WTC11 (cell line): Measurements from ENCODE around the gene SVEP1. TPM values are rescaled to one million over a fixed set of nuclear protein-coding genes. Genes with fewer than 3 reads are reported as not detected.

Experiments used
- ATAC-seq: fragments of 200-7000 bp; cut with Tn5 transposase; 2 replicates; pipeline ENCODE4 v1.10.0; 2021; ENCODE audit warnings: mild to moderate bottlenecking, moderate library complexity
- CTCF ChIA-PET: fragments of 300-600 bp; sonication (Branson Sonifier 250); formaldehyde crosslinking; loops from one replicate; lab custom pipeline; 2021; ENCODE audit warnings: antibody characterized with exemption; lab: Charles Lee
- POLR2A ChIA-PET: fragments of 350-600 bp; sonication (Branson Sonifier 250); formaldehyde crosslinking; loops from one replicate; lab custom pipeline; 2021; ENCODE audit warnings: antibody characterized with exemption; lab: Charles Lee
- DNase-seq: peaks from one replicate; pipeline ENCODE4 v3.0.0; 2021; ENCODE audit warnings: low spot score
- H3K27ac Mint-ChIP-seq: 2 replicates; pipeline ENCODE4 v1.8.0; 2021; ENCODE audit warnings: mixed read lengths
- H3K27me3 Mint-ChIP-seq: 2 replicates; pipeline ENCODE4 v1.8.0; 2021; ENCODE audit warnings: low read depth, mild to moderate bottlenecking, moderate library complexity, mixed read lengths
- H3K36me3 Mint-ChIP-seq: 2 replicates; pipeline ENCODE4 v1.8.0; 2021; ENCODE audit warnings: mixed read lengths
- H3K4me1 Mint-ChIP-seq: 2 replicates; pipeline ENCODE4 v1.8.0; 2022; ENCODE audit warnings: mixed read lengths
- H3K4me3 Mint-ChIP-seq: 2 replicates; pipeline ENCODE4 v1.8.0; 2021; ENCODE audit warnings: mild to moderate bottlenecking, moderate library complexity, mixed read lengths
- H3K9me3 Mint-ChIP-seq: 2 replicates; pipeline ENCODE4 v1.8.0; 2021; ENCODE audit warnings: mixed read lengths
- AR ChIP-seq: fragments of 250-450 bp; sonication (Bioruptor Pico); IDR thresholded peaks from 2 replicates; pipeline ENCODE4 v1.9.0; 2021; ENCODE audit warnings: mild to moderate bottlenecking
- CBFB ChIP-seq: sonication (generic); formaldehyde crosslinking; IDR thresholded peaks from 2 replicates; pipeline ENCODE4 v1.8.1; 2022; ENCODE audit warnings: mild to moderate bottlenecking, low read depth, missing genetic modification reagents
- CDX4 ChIP-seq: fragments of 250-450 bp; sonication (Bioruptor Pico); IDR thresholded peaks from 2 replicates; pipeline ENCODE4 v1.9.0; 2021; ENCODE audit warnings: moderate library complexity, mild to moderate bottlenecking, inconsistent platforms, borderline replicate concordance
- CTCF ChIP-seq: fragments of 200-600 bp; IDR thresholded peaks from 2 replicates; pipeline ENCODE4 v1.8.0; 2022; ENCODE audit warnings: antibody characterized with exemption
- EMX1 ChIP-seq: fragments of 250-450 bp; sonication (Bioruptor Pico); IDR thresholded peaks from 2 replicates; pipeline ENCODE4 v1.8.0; 2021; ENCODE audit warnings: mild to moderate bottlenecking
- FOXP1 ChIP-seq: sonication (generic); formaldehyde crosslinking; IDR thresholded peaks from 2 replicates; pipeline ENCODE4 v1.8.0; 2022; ENCODE audit warnings: missing genetic modification reagents, mild to moderate bottlenecking, moderate library complexity, borderline replicate concordance
- GTF2I ChIP-seq: fragments of 250-450 bp; sonication (Bioruptor Pico); conservative IDR thresholded peaks from 2 replicates; pipeline ENCODE4 v1.4.0; 2021; ENCODE audit warnings: mild to moderate bottlenecking
- IRF1 ChIP-seq: sonication (generic); formaldehyde crosslinking; IDR thresholded peaks from 2 replicates; pipeline ENCODE4 v1.8.0; 2023; ENCODE audit warnings: missing genetic modification reagents
- JAZF1 ChIP-seq: fragments of 250-450 bp; sonication (Bioruptor Pico); IDR thresholded peaks from 2 replicates; pipeline ENCODE4 v1.9.0; 2021; ENCODE audit warnings: moderate library complexity, mild to moderate bottlenecking, inconsistent platforms
- JUN ChIP-seq: sonication (generic); formaldehyde crosslinking; IDR thresholded peaks from 2 replicates; pipeline ENCODE4 v1.8.0; 2023; ENCODE audit warnings: mild to moderate bottlenecking, missing genetic modification reagents
- MAX ChIP-seq: sonication (generic); formaldehyde crosslinking; IDR thresholded peaks from 2 replicates; pipeline ENCODE4 v1.8.0; 2022; ENCODE audit warnings: mild to moderate bottlenecking, missing genetic modification reagents
- NR3C1 ChIP-seq: sonication (generic); formaldehyde crosslinking; conservative IDR thresholded peaks from 2 replicates; pipeline ENCODE4 v1.8.1; 2023; ENCODE audit warnings: low read depth, mild to moderate bottlenecking, missing genetic modification reagents
- PRDM15 ChIP-seq: sonication (generic); formaldehyde crosslinking; IDR thresholded peaks from 2 replicates; pipeline ENCODE4 v1.8.0; 2022; ENCODE audit warnings: missing genetic modification reagents
- SMAD3 ChIP-seq: sonication (generic); formaldehyde crosslinking; IDR thresholded peaks from 2 replicates; pipeline ENCODE4 v1.8.0; 2022; ENCODE audit warnings: missing genetic modification reagents, mild to moderate bottlenecking, borderline replicate concordance
- SOX15 ChIP-seq: fragments of 250-450 bp; sonication (Bioruptor Pico); IDR thresholded peaks from 2 replicates; pipeline ENCODE4 v1.9.0; 2021; ENCODE audit warnings: mild to moderate bottlenecking
- STAT6 ChIP-seq: sonication (generic); formaldehyde crosslinking; conservative IDR thresholded peaks from 2 replicates; pipeline ENCODE4 v1.8.1; 2023; ENCODE audit warnings: mild to moderate bottlenecking, low read depth, missing genetic modification reagents, moderate library complexity
- ZNF281 ChIP-seq: sonication (generic); formaldehyde crosslinking; IDR thresholded peaks from 2 replicates; pipeline ENCODE4 v1.8.0; 2023; ENCODE audit warnings: mild to moderate bottlenecking, missing genetic modification reagents
- total RNA-seq: library from RNA; stranded (reverse); gene quantifications from 3 replicates; pipeline ENCODE4 v1.2.3, GENCODE V29; 2021

Gene SVEP1
- total RNA-seq, 1 experiment from 2014 or later = 0.74 TPM

GRCh38 chr9:110383491-110383890 is 196.1 kb downstream of the SVEP1 start (continued):
- TF ChIP-seq STAT6 (CRISPR knock-in tag) (no peak), CDX4 (CRISPR knock-in tag) (no peak)
- TF ChIP-seq, all 79 proteins: peak for 0

GRCh38 chr9:110382731-110383130 is 196.8 kb downstream of the SVEP1 start:
- ATAC-seq (no peak), DNase-seq (no peak)
- Mint-ChIP-seq H3K4me3 (no peak overlapping the region), H3K36me3 (no peaks in the 10 kb centered on the region), H3K27ac (no peak overlapping the region), H3K9me3 (peaks cover 3% of the 10 kb centered on the region; the same call in 1 of the 2 replicates), H3K27me3 (peaks cover 4% of the 10 kb centered on the region; the same call in 1 of the 2 replicates), H3K4me1 (peaks cover 12% of the 10 kb centered on the region)
- CTCF ChIA-PET = no interaction called here
- POLR2A ChIA-PET = no interaction called here
- TF ChIP-seq FOXP1 = no peak
- TF ChIP-seq NR3C1 (CRISPR knock-in tag) = no peak
- TF ChIP-seq ZNF281 (CRISPR knock-in tag) = no peak
- TF ChIP-seq JUN (CRISPR knock-in tag) = no peak
- no peak for TF ChIP-seq CTCF
- TF ChIP-seq PRDM15 (CRISPR knock-in tag) = no peak
- no peak for TF ChIP-seq IRF1 (CRISPR knock-in tag)
- no peak for TF ChIP-seq EMX1 (CRISPR knock-in tag)
- TF ChIP-seq SMAD3 (CRISPR knock-in tag) = no peak
- no peak for TF ChIP-seq MAX (CRISPR knock-in tag)
- TF ChIP-seq JAZF1 (CRISPR knock-in tag) = no peak
- no peak for TF ChIP-seq AR
- TF ChIP-seq SOX15 (CRISPR knock-in tag) = no peak
- no peak for TF ChIP-seq CBFB (CRISPR knock-in tag)
- TF ChIP-seq STAT6 (CRISPR knock-in tag) = no peak
- TF ChIP-seq GTF2I (CRISPR knock-in tag) = no peak
